Measurements from ENCODE around the gene RAI2.

RAI2 gene

DNA sequence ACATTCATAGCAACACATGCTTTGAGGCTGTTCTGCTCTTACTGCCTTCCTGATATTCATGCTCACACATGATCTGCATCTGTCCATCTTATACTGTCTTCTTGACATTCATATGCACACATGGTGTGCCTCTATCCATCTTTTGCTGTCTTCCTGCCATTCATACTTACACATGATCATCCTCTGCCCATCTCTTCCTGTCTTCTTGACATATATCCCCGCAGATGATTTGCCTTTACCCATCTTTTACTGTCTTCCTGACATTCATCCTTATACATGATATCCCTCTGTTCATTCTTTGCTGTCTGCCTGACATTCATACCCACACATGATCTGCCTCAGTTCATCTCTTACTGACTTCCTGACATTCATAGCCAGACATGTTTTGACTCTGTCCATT, 87.0 kb downstream of the RAI2 start:
- DNase-seq: no peak

DNA sequence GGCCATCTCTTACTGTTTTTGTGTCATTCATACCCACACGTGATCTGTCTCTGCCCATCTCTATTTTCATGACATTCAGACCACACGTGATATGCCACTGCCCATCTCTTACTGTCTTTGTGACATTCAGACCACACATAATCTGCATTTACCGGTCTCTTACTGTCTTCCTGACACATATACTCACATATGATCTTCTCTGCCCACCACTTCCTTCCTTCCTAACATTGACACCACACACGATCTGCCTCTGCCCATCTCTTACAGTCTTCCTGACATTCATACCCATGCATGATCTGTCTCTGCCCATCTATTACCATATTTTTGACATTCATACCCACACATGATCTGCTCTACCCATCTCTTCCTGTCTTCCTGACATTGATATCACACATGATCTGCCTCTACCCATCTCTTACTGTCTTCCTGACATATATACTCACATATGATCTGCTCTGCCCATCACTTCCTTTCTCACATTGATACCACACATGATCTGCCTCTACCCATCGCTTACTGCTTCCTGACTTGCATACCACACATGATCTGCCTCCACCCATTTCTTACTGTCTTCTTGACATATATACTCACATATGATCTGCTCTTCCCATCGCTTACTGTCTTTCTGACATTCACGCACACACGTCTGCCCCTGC, 87.7 kb downstream of the RAI2 start:
- no peak for DNase-seq

DNA sequence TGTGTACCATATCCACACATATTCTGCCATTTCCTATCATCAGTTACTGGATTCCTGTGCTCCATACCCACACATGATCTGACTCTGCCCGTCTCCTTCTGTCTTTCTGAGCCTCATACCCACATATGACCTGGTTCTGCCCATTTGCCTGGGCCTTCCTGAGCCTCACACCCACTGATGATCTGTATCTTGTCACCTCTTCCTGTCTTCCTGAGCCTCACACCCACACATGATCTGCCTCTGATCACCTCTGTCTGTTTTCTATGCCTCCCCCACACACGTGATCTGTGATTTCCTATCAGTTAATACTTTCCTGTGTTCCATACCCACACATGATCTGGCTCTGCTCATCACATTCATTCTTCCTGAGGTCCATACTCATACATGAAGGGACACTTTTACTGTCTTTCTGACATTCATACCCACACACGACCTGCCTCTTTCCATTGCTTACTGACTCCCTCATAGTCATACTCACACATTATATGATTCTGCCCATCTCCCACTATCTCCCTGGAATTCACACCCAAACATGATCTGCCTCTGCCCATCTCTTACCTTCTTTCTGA, 91.3 kb downstream of the RAI2 start:
- DNase-seq: no peak

DNA sequence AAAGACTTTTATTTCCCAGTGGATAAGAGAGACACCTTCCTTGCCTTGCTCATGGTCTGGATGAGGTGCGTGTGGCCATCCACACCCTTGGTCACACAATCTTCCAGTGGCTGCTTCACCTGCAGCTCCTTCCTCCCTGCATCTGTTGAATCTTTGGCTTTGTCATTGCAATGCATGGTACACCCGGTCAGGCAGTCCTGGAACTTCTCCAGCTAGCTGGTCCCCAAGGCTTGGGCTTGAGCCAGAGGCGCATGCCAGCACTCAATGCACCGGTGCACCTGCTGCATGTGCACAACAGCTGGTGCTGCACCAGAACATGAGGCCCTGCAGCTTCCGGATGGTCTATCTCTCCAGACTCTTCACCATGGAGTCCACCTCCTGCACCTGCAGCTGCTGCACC, 92.1 kb downstream of the RAI2 start:
- no peak for DNase-seq

DNA sequence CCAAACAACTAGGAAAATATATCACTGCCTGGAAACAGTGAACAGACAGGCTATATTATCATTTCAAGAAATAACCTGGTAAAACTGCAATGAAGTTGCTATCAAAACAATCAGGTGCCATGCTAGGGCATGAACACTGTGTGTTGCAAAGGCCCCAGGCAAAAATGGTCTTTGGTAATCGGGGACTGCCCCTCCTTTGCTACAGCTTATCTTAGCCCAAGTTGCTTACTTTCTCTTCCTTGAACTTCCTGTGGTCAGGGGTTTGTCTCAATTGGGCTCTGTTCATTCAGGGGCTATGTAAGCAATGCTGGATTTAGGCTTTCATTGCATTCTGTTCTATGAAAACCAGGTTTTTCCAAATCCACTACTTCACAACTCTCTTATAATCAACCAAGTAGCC, 93.4 kb downstream of the RAI2 start:
- DNase-seq: no peak

DNA sequence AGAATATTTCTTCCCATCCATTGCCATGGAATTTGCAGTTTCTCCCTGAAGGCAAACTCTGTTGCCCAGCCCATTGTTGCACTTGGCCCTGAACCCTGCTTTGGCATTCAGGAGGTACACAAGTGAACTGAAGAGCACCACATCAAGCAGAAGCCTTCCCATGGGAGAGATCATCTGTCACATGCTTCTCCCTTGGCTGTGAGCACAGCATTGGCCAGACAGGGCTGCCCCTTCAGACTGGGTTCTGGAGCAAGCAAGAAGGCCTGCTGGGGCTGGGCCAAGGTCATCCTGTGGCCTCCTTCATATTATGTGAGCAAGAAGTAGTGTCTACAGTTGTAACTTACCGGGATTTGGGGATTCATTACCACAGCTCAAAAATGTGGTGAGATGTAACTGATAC, 101.1 kb downstream of the RAI2 start:
- no peak for DNase-seq

DNA sequence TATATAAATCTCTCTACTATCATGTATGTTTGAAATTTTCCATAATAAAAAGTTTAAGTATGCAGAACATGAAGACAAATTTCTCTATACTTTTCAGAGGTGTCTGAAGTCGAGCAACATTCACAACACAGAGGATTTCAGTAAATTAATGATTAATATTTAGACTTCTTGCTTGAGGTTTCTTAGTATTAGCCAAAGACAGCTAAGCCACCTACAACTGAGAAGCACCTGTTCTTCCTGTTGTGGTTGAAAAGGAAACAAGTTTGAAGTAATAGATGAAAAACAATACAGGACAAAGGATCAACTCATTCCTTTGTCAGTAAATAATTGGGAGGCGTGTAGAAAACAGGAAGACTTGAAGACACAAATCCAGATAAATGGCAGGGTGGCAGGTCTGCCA, 102.7 kb downstream of the RAI2 start:
- no peak for DNase-seq

DNA sequence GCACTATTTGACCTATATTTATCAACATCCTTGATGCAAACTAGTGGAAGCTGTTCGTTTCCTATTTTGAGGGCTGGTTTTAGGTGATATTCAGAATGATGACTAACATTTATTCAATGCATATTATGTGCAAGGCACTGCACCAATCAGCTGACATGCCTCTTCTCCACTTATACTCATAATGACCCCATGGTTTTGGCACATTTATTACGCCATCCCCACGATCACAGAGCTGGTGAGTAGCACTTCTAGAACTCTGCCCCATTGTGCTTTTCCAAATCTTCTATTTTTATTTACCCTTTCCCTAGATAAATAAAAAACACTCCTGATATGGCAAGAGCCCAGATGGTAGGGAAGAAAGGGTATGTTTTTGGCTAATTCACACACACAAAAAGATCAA, 110.7 kb downstream of the RAI2 start:
- no peak for DNase-seq

Measured in DMS153 (cell line).